ENCODE data around the gene DMC1.

DNA sequence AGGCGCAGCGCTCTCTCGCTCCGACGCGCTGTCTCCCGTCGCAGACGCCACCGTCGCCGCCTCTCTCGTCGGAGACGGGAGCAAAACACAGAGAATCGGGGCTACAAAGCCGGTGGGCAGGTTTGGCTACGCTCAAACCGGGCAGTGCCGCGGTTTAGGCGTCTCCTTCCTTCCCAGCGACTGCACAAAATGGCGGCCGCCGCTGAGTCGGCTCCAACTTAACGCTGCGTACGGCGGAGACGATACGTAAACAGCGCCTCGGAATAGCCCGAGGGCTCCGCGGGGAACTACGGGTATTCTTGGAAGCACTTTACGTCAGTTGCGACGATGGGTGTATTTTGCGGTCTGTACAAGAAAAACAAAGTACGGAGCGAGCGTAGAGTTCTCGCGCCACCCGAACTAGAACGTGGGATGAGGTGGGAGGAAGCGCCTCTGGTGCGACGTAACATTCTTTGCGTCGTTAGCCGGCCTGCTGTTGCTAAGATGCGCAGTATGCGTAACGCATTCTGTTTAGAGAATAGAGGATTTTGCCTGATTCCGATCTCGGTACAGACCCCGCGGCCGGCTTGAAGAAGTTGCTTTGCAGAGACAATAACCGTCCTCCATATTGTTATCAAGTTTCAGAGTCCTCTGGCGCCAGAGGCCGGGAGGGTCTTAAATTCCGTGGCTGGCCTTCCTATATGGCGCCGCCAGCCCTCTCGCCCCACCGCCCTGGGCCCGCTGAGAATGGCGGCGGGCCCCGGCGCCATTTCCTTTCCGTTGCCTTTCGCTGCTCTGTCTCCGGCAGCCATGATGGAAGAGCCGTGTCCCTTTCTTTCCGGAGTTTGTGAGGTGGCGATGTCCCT, 63.6 kb downstream of the DMC1 start, which contains the start of gene DDX17:
- TF ChIP-seq, protein P1, sequence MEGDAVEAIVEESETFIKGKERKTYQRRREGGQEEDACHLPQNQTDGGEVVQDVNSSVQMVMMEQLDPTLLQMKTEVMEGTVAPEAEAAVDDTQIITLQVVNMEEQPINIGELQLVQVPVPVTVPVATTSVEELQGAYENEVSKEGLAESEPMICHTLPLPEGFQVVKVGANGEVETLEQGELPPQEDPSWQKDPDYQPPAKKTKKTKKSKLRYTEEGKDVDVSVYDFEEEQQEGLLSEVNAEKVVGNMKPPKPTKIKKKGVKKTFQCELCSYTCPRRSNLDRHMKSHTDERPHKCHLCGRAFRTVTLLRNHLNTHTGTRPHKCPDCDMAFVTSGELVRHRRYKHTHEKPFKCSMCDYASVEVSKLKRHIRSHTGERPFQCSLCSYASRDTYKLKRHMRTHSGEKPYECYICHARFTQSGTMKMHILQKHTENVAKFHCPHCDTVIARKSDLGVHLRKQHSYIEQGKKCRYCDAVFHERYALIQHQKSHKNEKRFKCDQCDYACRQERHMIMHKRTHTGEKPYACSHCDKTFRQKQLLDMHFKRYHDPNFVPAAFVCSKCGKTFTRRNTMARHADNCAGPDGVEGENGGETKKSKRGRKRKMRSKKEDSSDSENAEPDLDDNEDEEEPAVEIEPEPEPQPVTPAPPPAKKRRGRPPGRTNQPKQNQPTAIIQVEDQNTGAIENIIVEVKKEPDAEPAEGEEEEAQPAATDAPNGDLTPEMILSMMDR (IDR thresholded peaks at IDR 0.05) = no peak
- peak; percentile 56 for TF ChIP-seq POLR2A (IDR thresholded peaks at IDR 0.05)
